Glutamatergic neuron (in vitro differentiated cells): ENCODE measurements around the gene HSPBP1. TPM values are rescaled to one million over a fixed set of nuclear protein-coding genes. Genes with fewer than 3 reads are reported as not detected.

ENCODE experiments used
- DNase-seq: peaks from one replicate; pipeline ENCODE4 v3.0.0; 2022
- H3K27ac Mint-ChIP-seq: one replicate; pipeline ENCODE4 v1.8.0; 2020; ENCODE audit warnings: mild to moderate bottlenecking, mixed read lengths, inconsistent platforms; ENCODE audit not compliant: unreplicated experiment
- H3K27me3 Mint-ChIP-seq: one replicate; pipeline ENCODE4 v1.8.0; 2020; ENCODE audit warnings: mild to moderate bottlenecking, moderate library complexity, mixed read lengths, inconsistent platforms; ENCODE audit not compliant: unreplicated experiment
- H3K36me3 Mint-ChIP-seq: one replicate; pipeline ENCODE4 v1.8.0; 2020; ENCODE audit warnings: mild to moderate bottlenecking, mixed read lengths, inconsistent platforms; ENCODE audit not compliant: unreplicated experiment
- H3K4me1 Mint-ChIP-seq: one replicate; pipeline ENCODE4 v1.8.0; 2020; ENCODE audit warnings: mild to moderate bottlenecking, low read depth, mixed read lengths, inconsistent platforms; ENCODE audit not compliant: unreplicated experiment
- H3K4me3 Mint-ChIP-seq: one replicate; pipeline ENCODE4 v1.8.0; 2020; ENCODE audit warnings: mild to moderate bottlenecking, mixed read lengths, inconsistent platforms; ENCODE audit not compliant: unreplicated experiment
- H3K9me3 Mint-ChIP-seq: one replicate; pipeline ENCODE4 v1.8.0; 2020; ENCODE audit warnings: mild to moderate bottlenecking, moderate library complexity, mixed read lengths, inconsistent platforms; ENCODE audit not compliant: unreplicated experiment
- CTCF ChIP-seq: fragments of 200-600 bp; sonication (generic); IDR thresholded peaks from one replicate; pipeline ENCODE4 v1.5.0; 2021; ENCODE audit not compliant: partially characterized antibody, unreplicated experiment
- total RNA-seq: library from RNA; stranded (reverse); fragmentation: NEBNext Ultra II Directional; extraction: Animal tissue kit (Norgen Biotek cat#: 25700); gene quantifications from one replicate; pipeline ENCODE4 v1.2.1, GENCODE V29; 2021; ENCODE audit not compliant: unreplicated experiment

The HSPBP1 gene
- total RNA-seq, 1 donor from 2014 or later: 41.5 TPM

GRCh38 chr19:55244004-55244680 lies 35.8 kb downstream of the HSPBP1 start:
- Mint-ChIP-seq H3K27ac (no peak overlapping the region), H3K9me3 (peaks cover 5% of the 10 kb centered on the region), H3K36me3 (no peaks in the 10 kb centered on the region), H3K4me1 (peaks cover 13% of the 10 kb centered on the region), H3K4me3 (no peak overlapping the region), H3K27me3 (peaks cover 11% of the 10 kb centered on the region)
- no peak for DNase-seq
- TF ChIP-seq CTCF: no peak

- Mint-ChIP-seq H3K4me3 (no peak overlapping the region), H3K27ac (no peak overlapping the region), H3K36me3 (no peaks in the 10 kb centered on the region), H3K4me1 (no peaks in the 10 kb centered on the region), H3K9me3 (peaks cover 3% of the 10 kb centered on the region), H3K27me3 (peaks cover 6% of the 10 kb centered on the region)
- no peak for DNase-seq
- TF ChIP-seq CTCF: no peak
Measured at GRCh38 chr19:55242517-55242916, 37.4 kb downstream of the HSPBP1 start.

GRCh38 chr19:55241935-55242464 lies 37.9 kb downstream of the HSPBP1 start:
- Mint-ChIP-seq H3K27ac (no peak overlapping the region), H3K4me1 (no peaks in the 10 kb centered on the region), H3K27me3 (peaks cover 6% of the 10 kb centered on the region), H3K36me3 (no peaks in the 10 kb centered on the region), H3K4me3 (no peak overlapping the region), H3K9me3 (peaks cover 3% of the 10 kb centered on the region)
- no peak for DNase-seq
- TF ChIP-seq CTCF: no peak

- H3K9me3 Mint-ChIP-seq: peaks cover 3% of the 10 kb centered on the region
- H3K4me3 Mint-ChIP-seq: no peak overlapping the region
- no peak overlapping the region for H3K27ac Mint-ChIP-seq
- DNase-seq: no peak
- H3K36me3 Mint-ChIP-seq: no peaks in the 10 kb centered on the region
- no peaks in the 10 kb centered on the region for H3K4me1 Mint-ChIP-seq
- peaks cover 6% of the 10 kb centered on the region for H3K27me3 Mint-ChIP-seq
- TF ChIP-seq CTCF: no peak
Measured at GRCh38 chr19:55241143-55241934, 38.6 kb downstream of the HSPBP1 start.

GRCh38 chr19:55240713-55241020 lies 39.2 kb downstream of the HSPBP1 start:
- Mint-ChIP-seq H3K27me3 (peaks cover 6% of the 10 kb centered on the region), H3K36me3 (no peaks in the 10 kb centered on the region)
- no peak for DNase-seq

More at GRCh38 chr19:55240713-55241020, 39.2 kb downstream of the HSPBP1 start:
- peaks cover 3% of the 10 kb centered on the region for H3K9me3 Mint-ChIP-seq
- H3K4me3 Mint-ChIP-seq: no peak overlapping the region
- no peak for TF ChIP-seq CTCF
- no peaks in the 10 kb centered on the region for H3K4me1 Mint-ChIP-seq
- H3K27ac Mint-ChIP-seq: no peak overlapping the region
